Fibroblast of lung (primary cell): ENCODE measurements around the gene CYP2S1. TPM values are rescaled to one million over a fixed set of nuclear protein-coding genes. Genes with fewer than 3 reads are reported as not detected.

Source experiments
- DNase-seq, 2 donors: peaks; one replicate each; pipeline versions ENCODE4 v3.0.0 to v3.0.0-alpha.2; 2010; ENCODE audit warnings: low read depth in 2 of 2
- H2AFZ ChIP-seq: 2 replicates; pipeline ENCODE4 v1.5.1; 2012; ENCODE audit warnings: low read length, control low read depth, inconsistent platforms
- H3K27ac ChIP-seq: 2 replicates; pipeline ENCODE4 v1.5.1; 2011; ENCODE audit warnings: low read length, control low read depth; ENCODE audit not compliant: insufficient read depth
- H3K27me3 ChIP-seq: 2 replicates; pipeline ENCODE4 v1.5.1; 2011; ENCODE audit warnings: mild to moderate bottlenecking, low read length; ENCODE audit not compliant: control insufficient read depth, insufficient read depth
- H3K36me3 ChIP-seq: 2 replicates; pipeline ENCODE4 v1.5.1; 2011; ENCODE audit warnings: low read length; ENCODE audit not compliant: control insufficient read depth, insufficient read depth
- H3K4me1 ChIP-seq: 2 replicates; pipeline ENCODE4 v1.5.1; 2011; ENCODE audit warnings: low read length; ENCODE audit not compliant: control insufficient read depth, insufficient read depth; ENCODE audit errors: extremely low read depth
- H3K4me2 ChIP-seq: 2 replicates; pipeline ENCODE4 v1.5.1; 2011; ENCODE audit warnings: low read length, control low read depth; ENCODE audit not compliant: insufficient read depth; ENCODE audit errors: extremely low read depth
- H3K4me3 ChIP-seq, 4 experiments: fragments of 200-600 bp in 1 of 4; sonication (generic) in 1 of 4; replicated peaks in 1 of 4; 2 replicates each; pipeline ENCODE4 v1.5.1; 2011 to 2016; ENCODE audit warnings: low read length in 4 of 4, low read depth in 3 of 4, mild to moderate bottlenecking in 3 of 4, control low read depth in 2 of 4, inconsistent platforms in 1 of 4, mixed read lengths in 1 of 4; ENCODE audit not compliant: insufficient read depth in 1 of 4; ENCODE audit errors: control extremely low read depth in 1 of 4
- H3K79me2 ChIP-seq: 2 replicates; pipeline ENCODE4 v1.5.1; 2012; ENCODE audit warnings: mild to moderate bottlenecking, low read length, inconsistent platforms; ENCODE audit not compliant: control insufficient read depth, insufficient read depth
- H3K9ac ChIP-seq: 2 replicates; pipeline ENCODE4 v1.5.1; 2011; ENCODE audit warnings: mild to moderate bottlenecking, low read length, control low read depth; ENCODE audit not compliant: insufficient read depth
- H3K9me3 ChIP-seq: 2 replicates; pipeline ENCODE4 v1.5.1; 2012; ENCODE audit warnings: low read depth, low read length; ENCODE audit not compliant: control insufficient read depth, insufficient read depth
- H4K20me1 ChIP-seq: 2 replicates; pipeline ENCODE4 v1.5.1; 2011; ENCODE audit warnings: low read length; ENCODE audit not compliant: control insufficient read depth, insufficient read depth; ENCODE audit errors: extremely low read depth
- EZH2 ChIP-seq: IDR thresholded peaks from 2 replicates; pipeline ENCODE4 v1.5.1; 2012; ENCODE audit warnings: low read length, control low read depth, mild to moderate bottlenecking; ENCODE audit errors: missing control alignments
- polyA plus RNA-seq, 2 donors: library from polyadenylated mRNA; depleted of rRNA in 1 of 2; stranded (reverse) in 1 of 2; unstranded in 1 of 2; fragments of >200 nt; gene quantifications; 2 replicates each; pipeline ENCODE4 v1.2.1, GENCODE V29; 2011 to 2012; ENCODE audit warnings: missing spikeins in 1 of 2
- total RNA-seq: library from RNA; depleted of rRNA; stranded (reverse); fragments of >200 nt; gene quantifications from 2 replicates; pipeline ENCODE4 v1.2.1, GENCODE V29; 2014
- TF ChIP-seq, protein P1 (sequence below), 2 donors: IDR thresholded peaks in 1 of 2; conservative IDR thresholded peaks in 1 of 2; 1 replicate in 1 of 2; 2 replicates in 1 of 2; pipeline ENCODE4 v1.5.1; 2011 to 2012; ENCODE audit warnings: low read length in 2 of 2, control low read depth in 1 of 2, inconsistent platforms in 1 of 2, low read depth in 1 of 2, mild to moderate bottlenecking in 1 of 2

Gene CYP2S1
- total and polyA plus RNA-seq, 2 donors (not counting 1 experiment from before 2014, with no cell fraction given) = 0.93 to 3.5 TPM

DNA sequence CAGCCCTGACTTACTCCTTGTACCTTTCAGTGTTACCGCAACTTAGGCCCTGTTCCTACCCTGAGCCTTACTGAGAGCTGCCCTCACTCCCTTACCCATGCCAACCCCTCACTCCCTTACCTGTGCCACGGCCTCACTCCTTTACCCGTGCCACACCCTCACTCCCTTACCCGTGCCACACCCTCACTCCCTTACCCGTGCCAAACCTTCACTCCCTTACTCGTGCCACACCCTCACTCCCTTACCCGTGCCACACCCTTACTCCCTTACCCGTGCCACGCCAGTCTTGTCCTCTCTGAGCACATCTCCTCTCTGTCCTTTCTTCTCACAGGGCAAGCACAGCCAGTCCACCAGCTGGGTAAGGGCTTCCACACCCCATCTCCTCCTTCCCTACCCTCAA is 46.3 kb downstream of the CYP2S1 start:
- no peak overlapping the region for H3K4me3 ChIP-seq
- H3K36me3 ChIP-seq = peaks cover 52% of the 10 kb centered on the region
- H3K4me1 ChIP-seq = no peaks in the 10 kb centered on the region
- H3K9ac ChIP-seq = no peak overlapping the region
- peaks cover 37% of the 10 kb centered on the region for H3K79me2 ChIP-seq
- H3K4me2 ChIP-seq = no peak overlapping the region
- H3K27me3 ChIP-seq = no peaks in the 10 kb centered on the region
- no peak overlapping the region for H3K27ac ChIP-seq
- H3K9me3 ChIP-seq = no peaks in the 10 kb centered on the region
- DNase-seq = no peak
- H2AFZ ChIP-seq = no peak overlapping the region
- no peak for TF ChIP-seq EZH2
- TF ChIP-seq, protein P1, sequence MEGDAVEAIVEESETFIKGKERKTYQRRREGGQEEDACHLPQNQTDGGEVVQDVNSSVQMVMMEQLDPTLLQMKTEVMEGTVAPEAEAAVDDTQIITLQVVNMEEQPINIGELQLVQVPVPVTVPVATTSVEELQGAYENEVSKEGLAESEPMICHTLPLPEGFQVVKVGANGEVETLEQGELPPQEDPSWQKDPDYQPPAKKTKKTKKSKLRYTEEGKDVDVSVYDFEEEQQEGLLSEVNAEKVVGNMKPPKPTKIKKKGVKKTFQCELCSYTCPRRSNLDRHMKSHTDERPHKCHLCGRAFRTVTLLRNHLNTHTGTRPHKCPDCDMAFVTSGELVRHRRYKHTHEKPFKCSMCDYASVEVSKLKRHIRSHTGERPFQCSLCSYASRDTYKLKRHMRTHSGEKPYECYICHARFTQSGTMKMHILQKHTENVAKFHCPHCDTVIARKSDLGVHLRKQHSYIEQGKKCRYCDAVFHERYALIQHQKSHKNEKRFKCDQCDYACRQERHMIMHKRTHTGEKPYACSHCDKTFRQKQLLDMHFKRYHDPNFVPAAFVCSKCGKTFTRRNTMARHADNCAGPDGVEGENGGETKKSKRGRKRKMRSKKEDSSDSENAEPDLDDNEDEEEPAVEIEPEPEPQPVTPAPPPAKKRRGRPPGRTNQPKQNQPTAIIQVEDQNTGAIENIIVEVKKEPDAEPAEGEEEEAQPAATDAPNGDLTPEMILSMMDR (conservative IDR thresholded peaks at IDR 0.05 in 1 of 2, IDR thresholded peaks at IDR 0.05 in 1 of 2; ENCODE audit: low read depth in 1 of 2, low read length in 2 of 2) = no peak
- H4K20me1 ChIP-seq = no peaks in the 10 kb centered on the region

DNA sequence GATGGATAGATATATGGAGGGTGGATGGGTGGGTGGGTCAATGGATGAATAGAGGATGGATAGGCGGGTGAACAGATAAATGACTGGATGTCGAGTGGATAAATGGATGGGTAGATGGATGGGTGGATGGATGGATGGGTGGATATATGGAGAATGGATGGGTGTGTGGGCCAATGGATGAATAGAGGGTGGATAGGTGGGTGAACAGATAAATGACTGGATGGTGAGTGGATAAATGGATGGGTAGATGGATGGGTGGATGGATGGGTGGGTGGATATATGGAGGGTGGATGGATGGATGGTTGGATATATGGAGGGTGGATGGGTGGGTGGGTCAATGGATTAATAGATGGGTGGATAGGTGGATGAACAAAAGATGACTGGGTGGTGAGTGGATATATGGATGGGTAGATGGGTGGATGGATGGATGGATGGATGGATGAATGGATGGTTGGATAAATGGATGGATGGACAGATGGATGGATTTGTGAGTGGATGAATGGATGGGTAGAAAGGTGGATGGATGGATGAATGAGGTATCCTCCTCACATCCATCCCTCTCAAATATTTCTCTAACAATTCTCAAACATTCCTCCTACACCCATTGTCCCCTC is 47.0 kb downstream of the CYP2S1 start:
- TF ChIP-seq, protein P1 (conservative IDR thresholded peaks at IDR 0.05 in 1 of 2, IDR thresholded peaks at IDR 0.05 in 1 of 2; ENCODE audit: low read depth in 1 of 2, low read length in 2 of 2) = no peak
- TF ChIP-seq EZH2 = no peak
- Histone ChIP-seq H2AFZ (no peak overlapping the region), H3K27me3 (no peaks in the 10 kb centered on the region), H3K9ac (no peak overlapping the region), H3K4me1 (no peaks in the 10 kb centered on the region), H3K27ac (no peak overlapping the region), H4K20me1 (no peaks in the 10 kb centered on the region), H3K9me3 (no peaks in the 10 kb centered on the region), H3K36me3 (peaks cover 51% of the 10 kb centered on the region), H3K79me2 (peaks cover 33% of the 10 kb centered on the region), H3K4me3 (no peak overlapping the region), H3K4me2 (no peak overlapping the region)
- no peak for DNase-seq

DNA sequence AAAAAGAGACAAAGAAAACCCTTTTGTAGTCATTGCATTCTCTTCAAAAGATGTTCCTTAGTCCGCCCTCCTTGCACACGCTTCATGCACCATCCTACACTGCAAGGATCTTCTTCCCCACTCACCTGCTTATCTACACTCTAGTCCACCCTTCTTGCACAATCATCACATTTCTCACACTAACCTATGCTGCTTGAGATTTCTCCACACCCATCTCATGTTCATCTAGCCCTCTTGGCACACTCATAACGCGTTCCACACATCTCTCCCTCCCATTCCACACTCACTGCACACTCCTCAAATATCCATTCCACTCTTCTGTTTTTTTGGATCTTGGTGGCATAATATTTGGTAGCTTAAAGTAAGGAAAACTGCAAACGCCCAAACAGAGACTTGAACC is 48.8 kb downstream of the CYP2S1 start:
- TF ChIP-seq, protein P1 (conservative IDR thresholded peaks at IDR 0.05 in 1 of 2, IDR thresholded peaks at IDR 0.05 in 1 of 2; ENCODE audit: low read depth in 1 of 2, low read length in 2 of 2) = no peak
- H3K79me2 ChIP-seq = peaks cover 31% of the 10 kb centered on the region
- peaks cover 49% of the 10 kb centered on the region for H3K36me3 ChIP-seq
- no peaks in the 10 kb centered on the region for H3K4me1 ChIP-seq
- H3K4me2 ChIP-seq = no peak overlapping the region
- DNase-seq = no peak
- H3K27ac ChIP-seq = no peak overlapping the region
- H3K9me3 ChIP-seq = no peaks in the 10 kb centered on the region
- no peaks in the 10 kb centered on the region for H4K20me1 ChIP-seq
- no peak overlapping the region for H2AFZ ChIP-seq
- H3K4me3 ChIP-seq = no peak overlapping the region
- no peak overlapping the region for H3K9ac ChIP-seq
- H3K27me3 ChIP-seq = no peaks in the 10 kb centered on the region
